GM23338 (cell line): Measurements from ENCODE around the gene ELF5. TPM values are rescaled to one million over a fixed set of nuclear protein-coding genes. Genes with fewer than 3 reads are reported as not detected.

ENCODE experiments used
- ATAC-seq: fragments of 200-7000 bp; cut with Tn5 transposase; 3 replicates; pipeline ENCODE4 v1.9.1; 2020
- DNase-seq: peaks from one replicate; pipeline ENCODE4 v3.0.0-alpha.2; 2015; ENCODE audit warnings: low spot score
- H2AFZ ChIP-seq: fragments of 200-600 bp; sonication (generic); 2 replicates; pipeline ENCODE4 v1.8.0; 2016; ENCODE audit warnings: antibody characterized with exemption, mild to moderate bottlenecking, moderate library complexity
- H3F3A ChIP-seq: fragments of 200-600 bp; sonication (generic); replicated peaks from 2 replicates; pipeline ENCODE4 v1.8.0; 2017; ENCODE audit warnings: antibody characterized with exemption, mixed run types, low read depth
- H3K27ac ChIP-seq: fragments of 200-600 bp; sonication (generic); 2 replicates; pipeline ENCODE4 v1.6.1; 2016; ENCODE audit warnings: low read depth
- H3K27me3 ChIP-seq: fragments of 200-600 bp; sonication (generic); 2 replicates; pipeline ENCODE4 v1.8.0; 2016; ENCODE audit warnings: mild to moderate bottlenecking, mixed run types, moderate library complexity; ENCODE audit not compliant: insufficient read depth
- H3K36me3 ChIP-seq: fragments of 200-600 bp; sonication (generic); 2 replicates; pipeline ENCODE4 v1.8.0; 2016; ENCODE audit warnings: mild to moderate bottlenecking; ENCODE audit not compliant: insufficient read depth
- H3K4me1 ChIP-seq: fragments of 200-600 bp; sonication (generic); 2 replicates; pipeline ENCODE4 v1.8.0; 2016; ENCODE audit warnings: mild to moderate bottlenecking, moderate library complexity; ENCODE audit not compliant: insufficient read depth
- H3K4me2 ChIP-seq: fragments of 200-600 bp; sonication (generic); 2 replicates; pipeline ENCODE4 v1.7.1; 2017; ENCODE audit warnings: mixed run types
- H3K4me3 ChIP-seq: fragments of 200-600 bp; sonication (generic); 2 replicates; pipeline ENCODE4 v1.6.1; 2016; ENCODE audit warnings: mixed run types
- H3K79me2 ChIP-seq: fragments of 200-600 bp; sonication (generic); replicated peaks from 2 replicates; pipeline ENCODE4 v1.8.0; 2017; ENCODE audit warnings: mild to moderate bottlenecking; ENCODE audit not compliant: insufficient read depth
- H3K9me2 ChIP-seq: fragments of 200-600 bp; sonication (generic); 2 replicates; pipeline ENCODE4 v1.8.0; 2017; ENCODE audit not compliant: insufficient read depth
- H4K20me1 ChIP-seq: fragments of 200-600 bp; sonication (generic); replicated peaks from 2 replicates; pipeline ENCODE4 v1.8.0; 2017; ENCODE audit warnings: mild to moderate bottlenecking; ENCODE audit not compliant: insufficient read depth
- H3K27ac Mint-ChIP-seq: 2 replicates; pipeline ENCODE4 v1.8.0; 2020; ENCODE audit warnings: inconsistent platforms, mild to moderate bottlenecking, moderate library complexity, mixed read lengths
- H3K27me3 Mint-ChIP-seq: 3 replicates; pipeline ENCODE4 v1.8.0; 2022; ENCODE audit warnings: low read depth, mild to moderate bottlenecking, moderate library complexity, mixed read lengths, inconsistent platforms; ENCODE audit not compliant: insufficient read depth, poor library complexity
- H3K36me3 Mint-ChIP-seq: 3 replicates; pipeline ENCODE4 v1.8.0; 2021; ENCODE audit warnings: low read depth, mild to moderate bottlenecking, inconsistent platforms, moderate library complexity, mixed read lengths
- H3K4me1 Mint-ChIP-seq: 3 replicates; pipeline ENCODE4 v1.8.0; 2020; ENCODE audit warnings: mild to moderate bottlenecking, inconsistent platforms, mixed read lengths
- H3K4me3 Mint-ChIP-seq: 3 replicates; pipeline ENCODE4 v1.8.0; 2021; ENCODE audit warnings: moderate library complexity, mild to moderate bottlenecking, inconsistent platforms, mixed read lengths
- H3K9me3 Mint-ChIP-seq: 3 replicates; pipeline ENCODE4 v1.8.0; 2020; ENCODE audit warnings: moderate library complexity, mild to moderate bottlenecking, inconsistent platforms, mixed read lengths
- CREB1 ChIP-seq: fragments of 250-450 bp; sonication (Bioruptor Pico); IDR thresholded peaks from 2 replicates; pipeline ENCODE4 v1.5.0; 2020; ENCODE audit warnings: low read depth, mild to moderate bottlenecking, moderate library complexity
- EZH2 ChIP-seq: fragments of 200-600 bp; sonication (generic); IDR thresholded peaks from one replicate; pipeline ENCODE4 v1.8.0; 2017; ENCODE audit warnings: antibody characterized with exemption, mild to moderate bottlenecking, low read depth; ENCODE audit not compliant: unreplicated experiment
- EZH2phosphoT487 ChIP-seq: fragments of 200-600 bp; sonication (generic); IDR thresholded peaks from one replicate; pipeline ENCODE4 v1.8.1; 2018; ENCODE audit warnings: antibody characterized with exemption; ENCODE audit not compliant: unreplicated experiment
- JUNB ChIP-seq: IDR thresholded peaks from one replicate; pipeline ENCODE4 v1.6.1; 2016; ENCODE audit warnings: antibody characterized with exemption; ENCODE audit not compliant: unreplicated experiment
- POLR2AphosphoS5 ChIP-seq: IDR thresholded peaks from 2 replicates; pipeline ENCODE4 v1.6.1; 2016; ENCODE audit warnings: antibody characterized with exemption, low read depth
- ZNF114 ChIP-seq: fragments of 250-450 bp; sonication (Bioruptor Pico); IDR thresholded peaks from 2 replicates; pipeline ENCODE4 v1.5.0; 2020; ENCODE audit warnings: mild to moderate bottlenecking, moderate library complexity
- ZNF331 ChIP-seq: fragments of 250-450 bp; sonication (Bioruptor Pico); IDR thresholded peaks from 2 replicates; pipeline ENCODE4 v1.5.0; 2020; ENCODE audit warnings: low read depth, mild to moderate bottlenecking, moderate library complexity
- polyA plus RNA-seq: library from polyadenylated mRNA; unstranded; fragments of >200 nt; fragmentation: Nextera tagmentation; extraction: Ambion mirVana; gene quantifications from 2 replicates; pipeline ENCODE4 v1.2.1, GENCODE V29; 2016
- total RNA-seq: library from RNA; depleted of rRNA; stranded (reverse); fragments of >200 nt; shearing (Covaris generic); gene quantifications from 2 replicates; pipeline ENCODE4 v1.2.3, GENCODE V29; 2014
- TF ChIP-seq, protein P1 (sequence below): fragments of 250-450 bp; sonication (Bioruptor Pico); IDR thresholded peaks from 2 replicates; pipeline ENCODE4 v1.5.0; 2020; ENCODE audit warnings: mild to moderate bottlenecking, moderate library complexity
- TF ChIP-seq, protein P2 (sequence below): IDR thresholded peaks from one replicate; pipeline ENCODE4 v1.6.1; 2018; ENCODE audit warnings: antibody characterized with exemption; ENCODE audit not compliant: unreplicated experiment
- TF ChIP-seq, protein P3 (sequence below), 2 experiments: fragments of 200-600 bp in 1 of 2; sonication (generic) in 1 of 2; conservative IDR thresholded peaks; 2 replicates each; pipeline versions ENCODE4 v1.5.1 to v1.6.1; 2016 to 2017; ENCODE audit warnings: antibody characterized with exemption in 2 of 2, low read depth in 2 of 2, mild to moderate bottlenecking in 2 of 2, moderate library complexity in 1 of 2

Gene ELF5
- total and polyA plus RNA-seq, 2 experiments from 2014 or later: not detected

DNA sequence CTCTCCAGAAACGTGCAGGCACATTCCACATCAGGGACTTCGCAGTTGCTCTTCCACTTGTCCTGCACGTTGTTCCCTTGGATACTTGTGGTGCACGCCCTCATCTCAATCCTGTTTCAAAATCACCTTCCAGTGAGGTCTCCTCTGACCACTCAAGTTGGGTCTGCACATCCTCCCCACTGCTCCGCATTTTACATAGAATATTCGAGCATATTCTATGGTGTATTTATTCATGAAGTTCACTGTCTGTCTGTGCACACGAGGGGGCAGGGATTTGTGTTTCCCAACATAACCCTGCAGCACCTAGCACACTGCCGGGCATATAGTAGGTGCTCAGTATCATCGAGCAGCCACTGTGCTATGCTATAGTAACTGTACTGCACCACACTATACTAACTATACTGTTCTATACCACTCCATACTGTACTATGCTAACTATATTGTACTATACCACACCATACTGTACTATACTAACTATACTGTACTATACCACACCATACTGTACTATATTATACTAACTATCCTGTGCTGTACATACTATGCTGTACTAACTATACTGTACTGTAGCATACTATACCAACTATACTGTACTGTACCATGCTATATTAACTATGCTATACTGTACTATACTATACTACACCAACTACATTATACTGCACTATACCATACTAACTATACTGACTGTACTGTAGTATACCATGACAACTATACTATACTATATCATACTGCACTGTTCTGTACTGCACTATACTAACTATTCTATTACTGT, 30.3 kb downstream of the ELF5 start:
- H3K4me2 ChIP-seq: no peak overlapping the region
- H3K9me2 ChIP-seq: no peaks in the 10 kb centered on the region; the same call in 1 of the 2 replicates
- ATAC-seq (no peak), DNase-seq (no peak)
- no peak for TF ChIP-seq ZNF114
- TF ChIP-seq ZNF331 (CRISPR knock-in tag): no peak
- TF ChIP-seq JUNB: no peak
- no peak for TF ChIP-seq EZH2phosphoT487
- TF ChIP-seq, protein P1, sequence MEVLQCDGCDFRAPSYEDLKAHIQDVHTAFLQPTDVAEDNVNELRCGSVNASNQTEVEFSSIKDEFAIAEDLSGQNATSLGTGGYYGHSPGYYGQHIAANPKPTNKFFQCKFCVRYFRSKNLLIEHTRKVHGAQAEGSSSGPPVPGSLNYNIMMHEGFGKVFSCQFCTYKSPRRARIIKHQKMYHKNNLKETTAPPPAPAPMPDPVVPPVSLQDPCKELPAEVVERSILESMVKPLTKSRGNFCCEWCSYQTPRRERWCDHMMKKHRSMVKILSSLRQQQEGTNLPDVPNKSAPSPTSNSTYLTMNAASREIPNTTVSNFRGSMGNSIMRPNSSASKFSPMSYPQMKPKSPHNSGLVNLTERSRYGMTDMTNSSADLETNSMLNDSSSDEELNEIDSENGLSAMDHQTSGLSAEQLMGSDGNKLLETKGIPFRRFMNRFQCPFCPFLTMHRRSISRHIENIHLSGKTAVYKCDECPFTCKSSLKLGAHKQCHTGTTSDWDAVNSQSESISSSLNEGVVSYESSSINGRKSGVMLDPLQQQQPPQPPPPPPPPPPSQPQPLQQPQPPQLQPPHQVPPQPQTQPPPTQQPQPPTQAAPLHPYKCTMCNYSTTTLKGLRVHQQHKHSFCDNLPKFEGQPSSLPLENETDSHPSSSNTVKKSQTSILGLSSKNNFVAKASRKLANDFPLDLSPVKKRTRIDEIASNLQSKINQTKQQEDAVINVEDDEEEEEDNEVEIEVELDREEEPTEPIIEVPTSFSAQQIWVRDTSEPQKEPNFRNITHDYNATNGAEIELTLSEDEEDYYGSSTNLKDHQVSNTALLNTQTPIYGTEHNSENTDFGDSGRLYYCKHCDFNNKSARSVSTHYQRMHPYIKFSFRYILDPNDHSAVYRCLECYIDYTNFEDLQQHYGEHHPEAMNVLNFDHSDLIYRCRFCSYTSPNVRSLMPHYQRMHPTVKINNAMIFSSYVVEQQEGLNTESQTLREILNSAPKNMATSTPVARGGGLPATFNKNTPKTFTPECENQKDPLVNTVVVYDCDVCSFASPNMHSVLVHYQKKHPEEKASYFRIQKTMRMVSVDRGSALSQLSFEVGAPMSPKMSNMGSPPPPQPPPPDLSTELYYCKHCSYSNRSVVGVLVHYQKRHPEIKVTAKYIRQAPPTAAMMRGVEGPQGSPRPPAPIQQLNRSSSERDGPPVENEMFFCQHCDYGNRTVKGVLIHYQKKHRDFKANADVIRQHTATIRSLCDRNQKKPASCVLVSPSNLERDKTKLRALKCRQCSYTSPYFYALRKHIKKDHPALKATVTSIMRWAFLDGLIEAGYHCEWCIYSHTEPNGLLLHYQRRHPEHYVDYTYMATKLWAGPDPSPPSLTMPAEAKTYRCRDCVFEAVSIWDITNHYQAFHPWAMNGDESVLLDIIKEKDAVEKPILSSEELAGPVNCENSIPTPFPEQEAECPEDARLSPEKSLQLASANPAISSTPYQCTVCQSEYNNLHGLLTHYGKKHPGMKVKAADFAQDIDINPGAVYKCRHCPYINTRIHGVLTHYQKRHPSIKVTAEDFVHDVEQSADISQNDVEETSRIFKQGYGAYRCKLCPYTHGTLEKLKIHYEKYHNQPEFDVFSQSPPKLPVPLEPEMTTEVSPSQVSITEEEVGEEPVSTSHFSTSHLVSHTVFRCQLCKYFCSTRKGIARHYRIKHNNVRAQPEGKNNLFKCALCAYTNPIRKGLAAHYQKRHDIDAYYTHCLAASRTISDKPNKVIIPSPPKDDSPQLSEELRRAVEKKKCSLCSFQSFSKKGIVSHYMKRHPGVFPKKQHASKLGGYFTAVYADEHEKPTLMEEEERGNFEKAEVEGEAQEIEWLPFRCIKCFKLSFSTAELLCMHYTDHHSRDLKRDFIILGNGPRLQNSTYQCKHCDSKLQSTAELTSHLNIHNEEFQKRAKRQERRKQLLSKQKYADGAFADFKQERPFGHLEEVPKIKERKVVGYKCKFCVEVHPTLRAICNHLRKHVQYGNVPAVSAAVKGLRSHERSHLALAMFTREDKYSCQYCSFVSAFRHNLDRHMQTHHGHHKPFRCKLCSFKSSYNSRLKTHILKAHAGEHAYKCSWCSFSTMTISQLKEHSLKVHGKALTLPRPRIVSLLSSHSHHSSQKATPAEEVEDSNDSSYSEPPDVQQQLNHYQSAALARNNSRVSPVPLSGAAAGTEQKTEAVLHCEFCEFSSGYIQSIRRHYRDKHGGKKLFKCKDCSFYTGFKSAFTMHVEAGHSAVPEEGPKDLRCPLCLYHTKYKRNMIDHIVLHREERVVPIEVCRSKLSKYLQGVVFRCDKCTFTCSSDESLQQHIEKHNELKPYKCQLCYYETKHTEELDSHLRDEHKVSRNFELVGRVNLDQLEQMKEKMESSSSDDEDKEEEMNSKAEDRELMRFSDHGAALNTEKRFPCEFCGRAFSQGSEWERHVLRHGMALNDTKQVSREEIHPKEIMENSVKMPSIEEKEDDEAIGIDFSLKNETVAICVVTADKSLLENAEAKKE (CRISPR knock-in tag): no peak
- TF ChIP-seq, protein P2, sequence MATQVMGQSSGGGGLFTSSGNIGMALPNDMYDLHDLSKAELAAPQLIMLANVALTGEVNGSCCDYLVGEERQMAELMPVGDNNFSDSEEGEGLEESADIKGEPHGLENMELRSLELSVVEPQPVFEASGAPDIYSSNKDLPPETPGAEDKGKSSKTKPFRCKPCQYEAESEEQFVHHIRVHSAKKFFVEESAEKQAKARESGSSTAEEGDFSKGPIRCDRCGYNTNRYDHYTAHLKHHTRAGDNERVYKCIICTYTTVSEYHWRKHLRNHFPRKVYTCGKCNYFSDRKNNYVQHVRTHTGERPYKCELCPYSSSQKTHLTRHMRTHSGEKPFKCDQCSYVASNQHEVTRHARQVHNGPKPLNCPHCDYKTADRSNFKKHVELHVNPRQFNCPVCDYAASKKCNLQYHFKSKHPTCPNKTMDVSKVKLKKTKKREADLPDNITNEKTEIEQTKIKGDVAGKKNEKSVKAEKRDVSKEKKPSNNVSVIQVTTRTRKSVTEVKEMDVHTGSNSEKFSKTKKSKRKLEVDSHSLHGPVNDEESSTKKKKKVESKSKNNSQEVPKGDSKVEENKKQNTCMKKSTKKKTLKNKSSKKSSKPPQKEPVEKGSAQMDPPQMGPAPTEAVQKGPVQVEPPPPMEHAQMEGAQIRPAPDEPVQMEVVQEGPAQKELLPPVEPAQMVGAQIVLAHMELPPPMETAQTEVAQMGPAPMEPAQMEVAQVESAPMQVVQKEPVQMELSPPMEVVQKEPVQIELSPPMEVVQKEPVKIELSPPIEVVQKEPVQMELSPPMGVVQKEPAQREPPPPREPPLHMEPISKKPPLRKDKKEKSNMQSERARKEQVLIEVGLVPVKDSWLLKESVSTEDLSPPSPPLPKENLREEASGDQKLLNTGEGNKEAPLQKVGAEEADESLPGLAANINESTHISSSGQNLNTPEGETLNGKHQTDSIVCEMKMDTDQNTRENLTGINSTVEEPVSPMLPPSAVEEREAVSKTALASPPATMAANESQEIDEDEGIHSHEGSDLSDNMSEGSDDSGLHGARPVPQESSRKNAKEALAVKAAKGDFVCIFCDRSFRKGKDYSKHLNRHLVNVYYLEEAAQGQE: no peak
- TF ChIP-seq POLR2AphosphoS5: no peak
- TF ChIP-seq CREB1: no peak
- no peak for TF ChIP-seq EZH2
- TF ChIP-seq, protein P3, sequence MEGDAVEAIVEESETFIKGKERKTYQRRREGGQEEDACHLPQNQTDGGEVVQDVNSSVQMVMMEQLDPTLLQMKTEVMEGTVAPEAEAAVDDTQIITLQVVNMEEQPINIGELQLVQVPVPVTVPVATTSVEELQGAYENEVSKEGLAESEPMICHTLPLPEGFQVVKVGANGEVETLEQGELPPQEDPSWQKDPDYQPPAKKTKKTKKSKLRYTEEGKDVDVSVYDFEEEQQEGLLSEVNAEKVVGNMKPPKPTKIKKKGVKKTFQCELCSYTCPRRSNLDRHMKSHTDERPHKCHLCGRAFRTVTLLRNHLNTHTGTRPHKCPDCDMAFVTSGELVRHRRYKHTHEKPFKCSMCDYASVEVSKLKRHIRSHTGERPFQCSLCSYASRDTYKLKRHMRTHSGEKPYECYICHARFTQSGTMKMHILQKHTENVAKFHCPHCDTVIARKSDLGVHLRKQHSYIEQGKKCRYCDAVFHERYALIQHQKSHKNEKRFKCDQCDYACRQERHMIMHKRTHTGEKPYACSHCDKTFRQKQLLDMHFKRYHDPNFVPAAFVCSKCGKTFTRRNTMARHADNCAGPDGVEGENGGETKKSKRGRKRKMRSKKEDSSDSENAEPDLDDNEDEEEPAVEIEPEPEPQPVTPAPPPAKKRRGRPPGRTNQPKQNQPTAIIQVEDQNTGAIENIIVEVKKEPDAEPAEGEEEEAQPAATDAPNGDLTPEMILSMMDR (conservative IDR thresholded peaks at IDR 0.05; ENCODE audit: low read depth in 2 of 2): no peak
- H3F3A ChIP-seq: no peaks in the 10 kb centered on the region
- no peak overlapping the region for H2AFZ ChIP-seq
- Mint-ChIP-seq H3K4me1 (no peaks in the 10 kb centered on the region), H3K27ac (no peak overlapping the region), H3K27me3 (no peaks in the 10 kb centered on the region), H3K9me3 (no peaks in the 10 kb centered on the region), H3K4me3 (no peak overlapping the region), H3K36me3 (no peaks in the 10 kb centered on the region)
- H4K20me1 ChIP-seq: no peaks in the 10 kb centered on the region
- no peaks in the 10 kb centered on the region for H3K36me3 ChIP-seq
- H3K27me3 ChIP-seq: no peaks in the 10 kb centered on the region
- H3K4me3 ChIP-seq: no peak overlapping the region
- H3K4me1 ChIP-seq: no peaks in the 10 kb centered on the region
- H3K79me2 ChIP-seq: no peaks in the 10 kb centered on the region
- H3K27ac ChIP-seq: no peak overlapping the region
